Ramos (cell line): Measurements from ENCODE around the gene MCTP1.

Source experiments
- in situ Hi-C: fragments of 300-500 bp; cut with MboI; formaldehyde crosslinking; loops from one replicate; pipeline ENCODE4 v1.14.3; 2022; ENCODE audit warnings: low sequenced_read_pairs; ENCODE audit not compliant: unreplicated experiment

MCTP1 gene

GRCh38 chr5:94901191-94901979 lies 383.5 kb downstream of the MCTP1 start:
- in situ Hi-C loops, result no loop called here

- in situ Hi-C loops, result no loop called here
Measured at GRCh38 chr5:94900006-94900505, 384.8 kb downstream of the MCTP1 start.

GRCh38 chr5:94893412-94894135 lies 391.3 kb downstream of the MCTP1 start:
- in situ Hi-C loops, result no loop called here

- in situ Hi-C loops, result no loop called here
Measured at GRCh38 chr5:94891972-94892371, 392.9 kb downstream of the MCTP1 start.

- in situ Hi-C loops, result no loop called here
Measured at GRCh38 chr5:94891565-94891964, 393.3 kb downstream of the MCTP1 start.

- in situ Hi-C loops, result no loop called here
Measured at GRCh38 chr5:94890907-94891306, 394.0 kb downstream of the MCTP1 start.

GRCh38 chr5:94888674-94889073 lies 396.2 kb downstream of the MCTP1 start:
- in situ Hi-C loops, result no loop called here

- in situ Hi-C loops, result no loop called here
Measured at GRCh38 chr5:94885931-94886330, 399.0 kb downstream of the MCTP1 start.

GRCh38 chr5:94884311-94884710 lies 400.6 kb downstream of the MCTP1 start:
- in situ Hi-C loops, result no loop called here

- in situ Hi-C loops, result no loop called here
Measured at GRCh38 chr5:94872526-94872925, 412.4 kb downstream of the MCTP1 start.

GRCh38 chr5:94870511-94871183 lies 414.2 kb downstream of the MCTP1 start:
- in situ Hi-C loops, result no loop called here

- in situ Hi-C loops, result no loop called here
Measured at GRCh38 chr5:94869921-94870320, 415.0 kb downstream of the MCTP1 start.

GRCh38 chr5:94863951-94864350 lies 420.9 kb downstream of the MCTP1 start:
- in situ Hi-C loops, result no loop called here

- in situ Hi-C loops, result no loop called here
Measured at GRCh38 chr5:94857111-94857510, 427.8 kb downstream of the MCTP1 start.

- in situ Hi-C loops, result no loop called here
Measured at GRCh38 chr5:94856257-94856800, 428.6 kb downstream of the MCTP1 start.

GRCh38 chr5:94855543-94855942 lies 429.4 kb downstream of the MCTP1 start:
- in situ Hi-C loops, result no loop called here

GRCh38 chr5:94853120-94853519 lies 431.8 kb downstream of the MCTP1 start:
- in situ Hi-C loops, result no loop called here

- in situ Hi-C loops, result no loop called here
Measured at GRCh38 chr5:94850960-94851359, 433.9 kb downstream of the MCTP1 start.

GRCh38 chr5:94849821-94850736 lies 434.8 kb downstream of the MCTP1 start:
- in situ Hi-C loops, result no loop called here

GRCh38 chr5:94849324-94849723 lies 435.6 kb downstream of the MCTP1 start:
- in situ Hi-C loops, result no loop called here
